Pulmonary artery endothelial cell (primary cell): ENCODE data around the gene OPCML. TPM values are rescaled to one million over a fixed set of nuclear protein-coding genes. Genes with fewer than 3 reads are reported as not detected.

ENCODE experiments used
- DNase-seq: peaks from one replicate; pipeline ENCODE4 v3.0.0-alpha.2; 2011; ENCODE audit warnings: low read depth, low spot score
- total RNA-seq: library from RNA; depleted of rRNA; stranded (reverse); fragments of >200 nt; gene quantifications from 2 replicates; pipeline ENCODE4 v1.2.3, GENCODE V29; 2014

The OPCML gene
- total RNA-seq, 1 donor from 2014 or later: not detected

DNA sequence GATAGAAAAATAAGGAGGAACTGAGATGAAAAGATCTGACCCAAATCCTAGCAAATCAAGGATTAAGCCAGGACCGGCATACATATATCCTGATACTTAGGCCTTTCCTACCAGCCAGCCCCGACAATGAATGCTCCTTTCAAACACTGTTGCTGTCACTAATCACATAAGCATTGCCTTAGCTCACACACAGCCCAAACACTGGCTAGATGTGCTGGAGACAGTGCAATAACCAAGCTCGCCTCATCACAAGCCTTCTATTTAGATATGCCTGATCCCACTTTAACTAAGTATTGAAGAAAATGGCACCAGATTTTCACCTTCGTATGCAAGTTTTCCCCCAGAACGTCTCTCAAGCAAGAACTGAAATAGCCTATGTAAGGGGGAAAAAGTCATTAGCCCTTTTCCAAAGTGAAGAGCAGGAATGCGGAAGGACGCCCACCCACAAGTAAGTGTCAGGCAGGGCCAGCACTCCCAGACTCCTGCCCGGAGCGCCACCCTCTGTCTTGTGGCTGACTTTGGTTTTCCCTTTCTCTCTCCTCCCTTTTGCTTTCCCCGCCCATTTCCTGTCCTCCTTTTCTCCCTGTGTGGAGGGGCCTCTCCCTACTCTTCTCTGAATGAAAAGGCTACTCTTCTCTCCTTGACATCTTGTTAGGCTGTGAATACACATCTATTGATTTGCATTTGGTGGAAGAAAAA lies 8.9 kb upstream of the OPCML start:
- no peak for DNase-seq

DNA sequence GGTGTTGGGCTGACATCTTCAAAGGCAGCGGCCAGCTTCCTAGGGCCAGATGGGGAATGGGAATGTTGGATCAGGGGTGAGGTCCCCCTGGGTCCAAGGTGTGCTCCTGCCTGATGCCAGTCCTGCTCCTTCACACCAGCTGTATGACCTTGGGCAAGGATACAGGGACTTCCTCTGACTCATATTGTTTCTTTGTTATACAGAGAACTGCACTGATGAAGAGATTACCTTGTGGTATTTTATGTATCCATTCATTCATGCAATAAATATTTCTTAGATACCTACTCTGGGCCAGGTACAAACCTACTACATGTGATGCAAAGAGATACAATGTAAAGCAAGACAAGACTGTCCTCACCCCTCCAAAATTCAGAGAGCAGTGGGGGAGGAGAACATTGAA lies 3.9 kb upstream of the OPCML start:
- DNase-seq: no peak

DNA sequence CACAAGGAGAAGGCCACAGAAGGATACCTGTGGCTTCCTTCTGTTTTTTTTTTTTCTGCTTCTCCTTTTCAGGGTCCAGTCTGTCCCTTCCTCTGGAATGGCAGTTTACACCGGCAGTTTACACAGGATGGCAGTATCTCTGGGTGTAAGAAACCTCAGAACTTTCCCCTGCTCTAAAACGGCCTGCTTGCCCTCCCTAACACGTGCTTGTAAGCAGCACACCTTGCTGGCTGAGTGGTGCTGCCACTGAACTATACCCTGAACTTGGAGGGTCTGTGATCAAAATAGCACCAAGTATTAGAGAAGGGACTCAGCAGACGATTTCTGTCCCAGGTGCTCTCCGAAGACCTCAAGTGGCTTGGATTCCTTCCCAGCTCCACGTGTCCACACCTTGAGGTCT lies 904 bp upstream of the OPCML start:
- DNase-seq: no peak

DNA sequence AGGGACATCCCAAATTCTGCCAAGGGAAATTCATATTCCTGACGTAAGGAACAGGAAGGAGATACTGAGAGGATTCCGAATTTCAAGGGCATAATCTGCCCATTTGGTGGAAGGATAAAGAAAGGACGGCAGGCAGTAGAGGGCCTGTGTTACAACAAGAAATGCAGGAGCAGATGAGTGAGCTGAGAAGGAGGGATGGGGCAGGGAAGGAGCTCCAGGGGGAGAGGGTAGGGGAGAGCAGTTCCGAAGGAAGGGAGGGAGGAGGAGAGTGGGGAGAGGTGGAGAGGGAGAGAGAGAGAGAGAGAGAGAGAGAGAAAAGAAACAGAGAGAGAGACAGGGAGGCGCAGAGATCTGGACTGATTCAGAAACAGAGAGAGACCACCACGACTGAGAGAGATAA lies 843 bp downstream of the OPCML start:
- DNase-seq: no peak

DNA sequence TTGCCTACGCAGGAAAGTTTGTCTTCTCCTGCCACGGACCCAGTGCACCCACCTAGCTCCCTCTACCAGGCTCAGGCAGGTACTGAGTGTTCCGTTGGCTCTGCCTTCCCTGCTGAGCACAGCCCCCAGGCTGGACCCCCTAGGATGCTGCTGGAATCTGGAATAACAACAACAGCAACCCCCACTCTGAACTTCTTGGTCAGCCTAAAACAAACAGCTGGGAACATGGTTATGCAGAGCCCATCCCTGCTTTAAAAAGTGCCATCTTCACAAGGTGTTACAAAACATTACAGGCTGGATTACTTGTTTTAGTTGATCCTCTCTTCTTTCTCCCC lies 1.8 kb downstream of the OPCML start:
- DNase-seq: no peak

DNA sequence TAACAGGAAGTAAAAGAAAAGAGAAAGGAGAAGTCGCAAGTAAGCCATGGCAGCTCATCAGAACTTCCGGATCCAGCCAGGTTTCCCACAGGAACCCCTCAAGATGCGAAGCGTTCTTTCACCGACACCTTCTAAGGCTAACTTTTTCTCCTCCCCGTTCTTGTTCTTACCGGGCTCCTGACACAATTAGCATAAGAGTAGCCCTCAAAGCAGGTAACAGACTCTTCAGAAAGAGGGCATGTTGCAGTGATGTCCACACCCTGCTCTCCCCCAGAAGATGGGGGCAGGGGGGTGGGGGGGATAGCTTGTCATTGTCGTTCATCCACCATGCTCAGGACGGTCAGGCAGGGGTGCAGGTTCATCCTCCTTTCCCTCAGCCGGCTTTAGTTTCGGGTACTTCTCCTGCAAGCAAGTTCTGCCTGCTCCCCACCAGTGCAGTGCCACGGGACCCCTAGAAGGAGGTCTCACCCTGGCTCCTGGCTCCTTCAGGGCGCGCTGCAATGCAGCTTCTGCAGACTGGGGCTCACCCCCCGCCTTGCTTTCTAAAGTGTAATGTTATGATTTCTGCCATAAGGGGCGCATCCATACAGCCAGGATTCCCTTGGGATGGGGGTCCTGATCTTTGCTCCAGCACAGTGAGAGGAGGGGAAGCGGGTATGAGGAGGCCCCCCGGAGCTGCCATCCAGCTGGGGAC lies 2.3 kb downstream of the OPCML start:
- no peak for DNase-seq

DNA sequence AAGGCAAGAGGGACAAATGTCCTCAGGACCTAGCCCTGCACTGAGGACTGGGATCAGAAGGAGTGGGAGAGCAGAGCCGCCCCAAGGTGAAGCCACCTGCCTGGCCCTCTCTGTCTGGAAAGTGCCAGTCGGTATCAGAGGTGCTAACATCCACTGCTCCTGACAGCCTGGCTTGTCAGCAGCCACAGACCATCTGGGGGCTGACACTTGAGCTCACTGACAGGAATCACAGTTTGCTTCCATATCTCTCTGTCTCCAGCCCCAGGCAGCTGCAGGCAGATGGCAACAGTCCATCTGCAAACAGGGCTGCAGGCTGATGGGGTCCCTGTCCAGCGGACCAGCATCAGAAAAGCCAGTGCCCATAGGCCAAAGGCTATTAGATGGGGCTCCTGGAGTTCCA lies 5.5 kb downstream of the OPCML start:
- DNase-seq: no peak

DNA sequence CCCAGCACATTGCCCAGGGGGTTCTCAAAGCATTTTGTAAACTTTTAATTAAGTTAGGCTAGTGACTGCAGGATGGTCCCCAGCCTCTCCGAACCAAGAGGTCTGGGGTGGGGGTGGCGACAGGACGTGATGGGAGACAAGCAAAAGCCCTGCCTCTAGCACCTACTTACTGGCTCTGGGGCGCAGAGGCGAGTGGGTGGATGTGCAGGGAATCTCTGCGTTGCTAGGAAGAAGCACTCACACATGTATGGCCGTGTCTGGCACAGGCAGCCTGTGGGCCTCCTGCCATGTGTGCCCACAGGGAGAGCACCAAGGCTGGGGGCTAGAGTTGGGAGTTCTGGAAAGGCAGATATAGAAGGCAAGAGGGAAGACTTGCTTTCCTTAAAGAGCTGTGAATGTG lies 6.3 kb downstream of the OPCML start:
- DNase-seq: no peak

DNA sequence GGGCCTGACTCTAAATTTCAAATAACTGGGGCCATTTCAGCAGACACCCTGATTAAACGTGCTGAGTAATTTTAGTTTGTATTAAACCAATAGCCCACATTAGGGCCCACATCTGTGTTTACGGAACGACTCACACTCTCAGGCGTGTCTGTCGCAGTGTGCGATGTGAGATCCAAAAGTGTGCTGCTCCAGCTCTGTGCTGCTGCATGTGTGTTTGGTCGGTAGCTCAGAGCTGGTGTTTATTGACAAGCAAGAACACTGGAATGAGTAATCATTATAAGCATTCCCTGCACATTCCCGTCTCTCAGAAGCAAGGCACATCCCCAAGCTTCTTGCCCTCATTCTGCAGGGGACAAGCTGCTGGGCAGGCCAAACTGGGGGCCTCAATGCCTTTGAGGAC lies 7.8 kb downstream of the OPCML start:
- no peak for DNase-seq

DNA sequence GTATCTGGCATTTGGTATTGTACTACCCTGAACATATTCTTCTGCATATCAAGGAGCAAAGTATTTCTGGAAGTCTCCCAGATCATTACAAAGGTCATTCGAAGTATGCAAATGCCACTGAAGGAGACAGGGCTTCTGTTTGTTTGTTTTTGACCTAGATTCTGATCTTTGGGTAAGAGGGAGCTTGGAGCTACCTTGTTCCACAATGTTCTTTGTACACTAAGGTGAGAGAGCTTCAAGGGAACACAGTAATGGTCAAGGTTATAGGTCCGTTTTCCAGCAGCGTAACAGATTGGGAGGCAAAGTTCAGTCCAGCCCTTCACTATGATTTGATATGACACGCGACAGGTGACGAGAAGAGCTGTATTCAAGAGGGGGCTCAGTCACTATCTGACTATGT lies 10.0 kb downstream of the OPCML start:
- DNase-seq: no peak

DNA sequence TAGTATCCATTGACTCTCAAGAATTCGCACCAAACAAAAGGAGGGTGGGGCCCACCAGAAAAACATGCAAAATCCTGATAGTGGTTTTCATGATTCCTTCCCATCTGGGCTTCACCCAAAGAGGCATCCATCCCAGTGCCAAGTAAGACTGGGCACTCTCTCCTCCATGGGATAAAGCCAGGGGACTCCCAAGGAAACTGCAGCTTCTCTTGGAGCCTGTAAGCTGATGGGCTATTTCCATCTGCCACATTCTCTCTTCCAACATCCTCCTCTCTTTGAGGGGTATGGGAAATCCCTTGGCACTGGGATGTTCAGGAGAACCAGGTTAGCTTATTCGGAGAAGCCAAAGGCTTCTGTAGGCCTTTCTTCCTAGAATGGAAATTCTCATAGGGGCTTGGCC lies 10.8 kb downstream of the OPCML start:
- DNase-seq: no peak

DNA sequence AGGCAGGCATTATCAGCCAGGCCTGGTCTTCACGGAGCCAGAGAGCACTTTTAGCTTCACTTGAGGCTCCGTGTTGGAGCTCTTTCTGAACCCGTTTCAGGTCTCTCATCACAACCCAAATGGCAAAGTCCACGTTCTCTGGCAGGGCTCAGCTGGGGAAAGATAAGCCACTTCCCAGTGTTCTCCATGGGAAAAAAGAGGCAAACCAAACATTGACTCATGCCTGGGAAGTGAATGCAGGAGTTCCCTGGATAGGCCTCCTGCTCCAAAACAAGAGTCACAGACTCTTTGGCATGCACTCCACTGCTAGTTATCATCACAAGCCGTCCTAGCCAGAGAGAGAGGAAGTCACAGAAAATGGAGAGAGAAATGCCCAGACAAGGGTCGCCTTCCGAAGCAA lies 11.6 kb downstream of the OPCML start:
- no peak for DNase-seq

DNA sequence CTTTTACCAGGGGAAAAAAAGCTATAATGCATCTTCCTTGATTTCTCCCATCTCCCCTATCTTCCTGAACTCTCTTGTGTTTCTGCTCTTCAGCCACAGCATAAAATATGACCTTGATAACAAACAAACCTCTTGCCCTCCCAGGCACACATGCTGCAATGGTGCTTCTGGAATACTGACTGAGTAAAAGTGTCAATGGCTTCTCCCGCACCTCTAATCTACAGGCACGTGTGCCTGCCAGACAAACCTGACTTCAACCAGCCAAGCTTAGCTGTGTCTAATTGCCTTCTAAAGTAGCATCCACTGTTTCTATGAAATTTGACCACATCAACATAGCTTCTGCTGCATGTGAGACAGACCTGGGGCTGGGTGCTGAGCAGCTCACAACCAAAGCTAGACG lies 12.7 kb downstream of the OPCML start:
- no peak for DNase-seq

DNA sequence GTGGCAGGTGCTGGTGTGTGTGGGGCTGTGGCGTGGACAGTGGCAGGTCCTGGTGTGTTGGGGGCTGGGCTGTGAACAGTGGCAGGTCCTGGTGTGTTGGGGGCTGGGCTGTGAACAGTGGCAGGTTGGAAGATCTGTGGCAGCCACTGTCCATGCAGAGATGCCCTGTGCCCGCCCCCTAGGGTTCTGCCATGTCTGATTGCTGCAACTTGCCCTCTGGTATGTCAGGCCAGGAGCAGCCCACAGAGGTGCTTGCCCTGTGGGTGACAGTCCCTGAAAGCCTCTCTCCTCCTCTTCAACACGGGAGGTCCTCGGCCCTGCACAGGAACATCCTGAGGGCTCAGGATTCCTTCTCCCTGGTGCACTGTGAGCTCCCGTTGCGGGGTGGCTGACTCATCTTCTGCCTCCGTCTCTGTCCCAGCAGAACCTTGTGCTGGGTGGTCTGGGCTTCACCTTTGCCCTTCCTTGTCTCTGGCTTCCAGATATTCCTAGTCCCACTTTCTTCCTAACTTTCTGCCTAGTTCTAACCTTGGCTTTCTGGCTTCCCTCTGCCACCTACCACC lies 13.5 kb downstream of the OPCML start:
- DNase-seq: no peak

DNA sequence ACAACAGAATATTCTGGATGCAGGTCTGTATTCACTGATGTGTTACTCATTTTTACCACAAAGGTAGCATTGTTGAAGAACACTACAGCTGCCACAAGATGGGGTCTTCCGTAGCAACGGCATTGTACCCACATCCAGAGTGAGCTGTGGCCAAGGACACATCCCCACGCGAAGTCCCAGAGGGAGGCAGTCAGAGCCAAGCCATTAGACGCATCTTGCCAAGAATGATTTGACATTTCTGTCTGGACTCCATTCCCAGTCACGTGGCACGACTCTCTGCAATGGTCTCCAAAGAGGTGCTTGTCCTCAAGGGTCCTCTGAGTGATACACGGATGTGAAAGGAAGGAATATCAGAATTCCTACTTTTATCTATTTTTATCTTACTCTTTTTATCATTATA lies 15.5 kb downstream of the OPCML start:
- DNase-seq: no peak

DNA sequence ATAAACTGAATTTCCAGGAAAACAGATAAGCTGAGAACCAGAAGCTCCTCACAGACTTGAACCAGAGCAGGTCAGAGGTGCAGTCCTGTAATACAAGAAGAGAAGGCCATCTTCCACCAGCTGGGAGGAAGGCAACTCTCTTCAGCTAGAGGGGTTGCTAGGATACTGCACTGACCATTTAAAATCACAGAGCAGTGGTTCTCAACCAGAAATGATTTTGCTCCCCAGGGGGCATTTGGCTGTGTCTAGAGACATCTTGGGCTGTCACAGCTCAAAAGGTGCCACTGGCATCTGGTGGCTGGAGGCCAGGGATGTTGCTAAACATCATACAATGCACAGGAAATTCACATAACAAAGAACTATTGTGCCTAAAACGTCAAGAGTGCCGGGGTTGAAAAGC lies 17.2 kb downstream of the OPCML start:
- DNase-seq: no peak

DNA sequence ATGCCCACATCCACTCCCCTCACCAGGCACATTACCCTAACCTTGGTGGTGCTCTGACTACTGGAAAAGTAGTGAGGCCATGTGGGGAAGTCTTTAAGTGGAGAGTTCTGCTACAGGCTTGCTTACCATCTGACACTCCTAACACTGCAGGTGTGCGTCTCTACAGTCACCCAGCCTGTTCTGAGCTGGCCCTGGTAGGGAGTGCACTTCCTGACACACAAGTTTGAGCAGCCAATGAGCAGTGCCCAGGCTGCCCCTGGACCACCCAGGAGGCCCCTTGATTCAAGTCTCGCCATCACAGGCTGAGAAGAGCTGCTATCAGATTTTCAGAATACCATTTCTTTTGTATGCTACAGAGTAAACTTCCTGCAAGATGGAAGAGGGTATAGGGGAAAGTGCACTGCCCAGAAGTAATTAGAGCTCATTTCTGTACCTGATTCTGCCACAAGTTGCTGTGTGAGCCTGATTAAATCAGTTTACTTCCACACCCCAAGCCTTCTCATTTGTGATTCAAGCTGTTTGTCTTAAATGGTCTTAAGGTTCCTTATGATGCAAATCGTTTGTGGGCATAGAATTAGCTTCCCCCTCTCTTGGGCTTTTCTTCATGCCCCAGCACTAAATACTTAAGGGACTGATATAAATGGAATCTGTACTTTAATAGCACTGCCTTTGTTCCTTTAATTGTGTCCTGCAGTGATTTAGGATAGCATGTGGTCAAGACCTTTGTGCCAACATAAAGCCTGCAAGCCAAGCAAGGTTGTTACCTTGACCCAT lies 22.2 kb downstream of the OPCML start:
- no peak for DNase-seq

DNA sequence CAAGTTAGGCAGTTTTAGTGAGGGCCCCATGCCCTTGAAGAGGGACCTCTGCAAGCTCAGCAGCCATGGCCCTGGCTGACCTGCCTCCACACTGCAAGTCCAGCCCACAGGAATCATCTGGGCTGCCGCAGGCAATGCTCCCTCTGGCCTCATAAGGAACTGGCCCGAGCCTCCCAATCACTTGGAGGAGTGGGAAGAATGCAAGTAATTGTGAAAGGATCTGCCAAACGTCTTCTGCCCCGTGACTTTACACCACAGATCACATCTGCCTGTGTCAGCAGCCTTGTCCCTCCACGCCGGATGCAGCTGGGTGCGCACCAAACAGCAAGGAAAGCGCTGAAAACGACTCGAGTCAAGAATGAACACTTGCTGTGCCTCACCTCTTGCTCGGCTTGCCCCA lies 23.8 kb downstream of the OPCML start:
- no peak for DNase-seq

DNA sequence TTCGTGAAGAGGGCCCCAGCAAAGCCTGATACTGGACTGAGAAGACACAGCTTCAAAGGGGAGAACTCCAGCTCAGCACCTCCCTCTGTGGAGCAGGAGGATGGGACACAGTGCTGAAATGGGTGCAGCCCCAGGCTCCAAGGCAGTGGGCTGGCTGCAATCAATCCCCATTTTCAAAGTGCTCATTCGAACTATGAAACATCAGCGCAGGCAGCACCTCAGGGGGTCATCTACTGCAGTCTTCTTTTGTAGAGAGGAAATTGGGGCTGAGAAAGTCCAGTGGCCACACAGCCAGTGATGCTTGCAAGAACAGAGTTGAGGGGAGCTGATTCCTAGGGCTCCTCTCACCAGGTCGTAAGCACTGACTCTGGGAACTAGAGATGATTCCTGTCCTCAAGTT lies 25.1 kb downstream of the OPCML start:
- DNase-seq: no peak

DNA sequence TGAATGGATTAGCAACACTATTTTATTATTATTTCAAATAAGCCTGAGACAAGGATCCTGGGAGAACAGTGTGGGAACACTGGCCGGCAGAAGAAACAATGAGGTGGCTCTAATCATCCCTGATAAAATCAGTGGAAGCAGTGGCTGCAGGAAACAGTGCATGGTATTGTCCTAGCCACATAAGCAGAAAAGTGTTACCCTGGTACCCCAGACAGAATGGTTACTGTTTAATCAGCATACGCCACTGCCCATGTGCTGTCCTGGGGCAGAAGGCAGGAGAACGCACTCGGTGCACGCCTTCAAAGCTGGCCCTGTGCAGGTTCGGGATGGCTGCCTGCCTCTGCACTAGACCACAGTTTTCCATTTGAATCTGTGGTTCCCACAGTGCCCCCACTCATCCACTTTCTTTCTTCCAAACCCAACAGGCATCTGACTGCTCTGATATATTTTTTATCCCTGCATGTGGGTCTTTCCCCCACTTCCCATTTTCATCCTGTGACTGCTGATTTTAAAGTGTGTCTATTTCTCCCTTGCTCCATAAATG lies 25.7 kb downstream of the OPCML start:
- no peak for DNase-seq

DNA sequence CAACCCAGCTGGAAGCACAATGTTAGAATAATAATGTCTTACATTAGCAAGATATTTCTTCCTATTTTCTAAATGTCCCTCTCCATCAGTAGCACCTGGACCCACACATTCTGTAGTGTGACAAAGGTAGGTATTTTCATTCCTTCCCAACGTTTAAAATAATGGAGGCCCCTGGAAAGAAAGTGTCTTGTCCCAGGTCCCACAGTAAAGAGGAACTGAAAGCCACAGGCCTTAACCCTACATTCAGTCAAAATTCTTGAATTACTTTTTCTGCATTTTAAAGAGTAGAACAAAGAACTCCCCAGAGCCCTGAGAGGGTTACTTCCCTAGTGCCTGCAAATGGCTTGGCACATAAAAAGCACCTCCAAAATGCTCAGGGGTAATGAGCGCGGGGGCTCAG lies 26.3 kb downstream of the OPCML start:
- no peak for DNase-seq

DNA sequence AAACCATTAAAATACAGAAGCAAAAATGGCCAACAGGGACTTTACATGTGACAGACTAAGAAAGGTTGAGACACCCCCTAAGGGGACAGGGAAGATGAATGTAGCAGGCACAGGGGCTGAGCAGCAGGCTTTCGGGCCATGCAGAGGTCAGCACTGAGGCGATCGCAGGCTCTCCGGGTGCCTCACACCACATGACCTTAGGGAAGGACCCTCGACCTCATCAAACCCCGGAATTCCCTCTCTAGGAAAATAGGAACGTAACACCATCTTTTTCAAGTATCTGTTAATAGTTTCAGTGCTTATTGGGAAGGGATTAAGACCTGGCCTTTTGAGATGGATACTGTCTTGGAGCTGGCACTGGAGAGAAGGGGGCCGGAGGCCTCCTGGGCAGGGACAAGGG lies 27.4 kb downstream of the OPCML start:
- no peak for DNase-seq
